ENCODE data around the gene ZNF500. TPM values are rescaled to one million over a fixed set of nuclear protein-coding genes. Genes with fewer than 3 reads are reported as not detected.

The ZNF500 gene
- total and polyA plus RNA-seq, 2 experiments from 2014 or later: 5.8 to 15.3 TPM

GRCh38 chr16:4750896-4751295, 16.1 kb downstream of the ZNF500 start:
- Histone ChIP-seq H3K4me2 (no peak overlapping the region), H4K20me1 (replicated peaks; ENCODE audit: insufficient read depth) (no peaks in the 10 kb centered on the region; the same call in 1 of the 2 replicates), H3K27ac (ENCODE audit: low read depth) (no peak overlapping the region), H3K4me1 (ENCODE audit: insufficient read depth) (no peaks in the 10 kb centered on the region), H3K9me2 (ENCODE audit: insufficient read depth) (no peaks in the 10 kb centered on the region), H3F3A (replicated peaks; ENCODE audit: low read depth) (no peaks in the 10 kb centered on the region), H2AFZ (no peak overlapping the region), H3K79me2 (replicated peaks; ENCODE audit: insufficient read depth) (no peaks in the 10 kb centered on the region), H3K4me3 (no peak overlapping the region), H3K36me3 (ENCODE audit: insufficient read depth) (peaks cover 11% of the 10 kb centered on the region; the same call in 1 of the 2 replicates), H3K27me3 (ENCODE audit: insufficient read depth) (no peaks in the 10 kb centered on the region)
- Mint-ChIP-seq H3K27ac (no peak overlapping the region), H3K4me3 (no peak overlapping the region), H3K9me3 (peaks cover 6% of the 10 kb centered on the region; the same call in 2 of the 3 replicates), H3K27me3 (ENCODE audit: insufficient read depth, low read depth, poor library complexity) (peaks cover 5% of the 10 kb centered on the region), H3K36me3 (ENCODE audit: low read depth) (peaks cover 32% of the 10 kb centered on the region), H3K4me1 (peaks cover 2% of the 10 kb centered on the region; the same call in 1 of the 3 replicates)
- ATAC-seq (no peak), DNase-seq (ENCODE audit: low spot score) (no peak)
- TF ChIP-seq EZH2 (IDR thresholded peaks at IDR 0.05; ENCODE audit: low read depth, unreplicated experiment) (no peak), REST (IDR thresholded peaks at IDR 0.05; ENCODE audit: unreplicated experiment) (no peak), JUNB (IDR thresholded peaks at IDR 0.05; ENCODE audit: unreplicated experiment) (no peak), NANOG (IDR thresholded peaks at IDR 0.05; ENCODE audit: borderline replicate concordance) (no peak), ZNF462 (CRISPR knock-in tag; IDR thresholded peaks at IDR 0.05) (no peak), ZNF331 (CRISPR knock-in tag; IDR thresholded peaks at IDR 0.05; ENCODE audit: low read depth) (no peak), POLR2AphosphoS5 (IDR thresholded peaks at IDR 0.05; ENCODE audit: low read depth) (no peak)
- TF ChIP-seq, protein P1, sequence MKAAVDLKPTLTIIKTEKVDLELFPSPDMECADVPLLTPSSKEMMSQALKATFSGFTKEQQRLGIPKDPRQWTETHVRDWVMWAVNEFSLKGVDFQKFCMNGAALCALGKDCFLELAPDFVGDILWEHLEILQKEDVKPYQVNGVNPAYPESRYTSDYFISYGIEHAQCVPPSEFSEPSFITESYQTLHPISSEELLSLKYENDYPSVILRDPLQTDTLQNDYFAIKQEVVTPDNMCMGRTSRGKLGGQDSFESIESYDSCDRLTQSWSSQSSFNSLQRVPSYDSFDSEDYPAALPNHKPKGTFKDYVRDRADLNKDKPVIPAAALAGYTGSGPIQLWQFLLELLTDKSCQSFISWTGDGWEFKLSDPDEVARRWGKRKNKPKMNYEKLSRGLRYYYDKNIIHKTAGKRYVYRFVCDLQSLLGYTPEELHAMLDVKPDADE (IDR thresholded peaks at IDR 0.05): no peak

All from GM23338 (cell line).